Fibroblast of the aortic adventitia (primary cell): Measurements from ENCODE around the gene COL9A2. TPM values are rescaled to one million over a fixed set of nuclear protein-coding genes. Genes with fewer than 3 reads are reported as not detected.

Experiments
- DNase-seq: peaks from one replicate; pipeline ENCODE4 v3.0.0-alpha.2; 2010; ENCODE audit warnings: low read depth
- H3K4me3 ChIP-seq: 2 replicates; pipeline ENCODE4 v1.5.1; 2011; ENCODE audit warnings: low read depth, mild to moderate bottlenecking, control low read depth, low read length, moderate library complexity
- CTCF ChIP-seq: IDR thresholded peaks from 2 replicates; pipeline ENCODE4 v1.5.1; 2011; ENCODE audit warnings: mild to moderate bottlenecking, low read length, control low read depth, inconsistent platforms; ENCODE audit not compliant: insufficient read depth
- total RNA-seq: library from RNA; depleted of rRNA; stranded (reverse); fragments of >200 nt; gene quantifications from 2 replicates; pipeline ENCODE4 v1.2.3, GENCODE V29; 2012; ENCODE audit warnings: low replicate concordance

The COL9A2 gene
- total RNA-seq, 1 donor, result 1.8 TPM

GRCh38 chr1:40310129-40310461 lies 7.0 kb downstream of the COL9A2 start:
- no peak for DNase-seq
- no peak overlapping the region for H3K4me3 ChIP-seq
- TF ChIP-seq CTCF, result no peak

- TF ChIP-seq CTCF, result no peak
- peak; percentile 18 for DNase-seq
- H3K4me3 ChIP-seq, result no peak overlapping the region
These were observed 7.5 kb downstream of the COL9A2 start for GRCh38 chr1:40309374-40310128.

GRCh38 chr1:40308036-40308727 lies 8.9 kb downstream of the COL9A2 start:
- no peak for TF ChIP-seq CTCF
- DNase-seq, result peak; percentile 43
- H3K4me3 ChIP-seq, result no peak overlapping the region

GRCh38 chr1:40307186-40307585 lies 9.9 kb downstream of the COL9A2 start:
- H3K4me3 ChIP-seq, result no peak overlapping the region
- no peak for DNase-seq
- TF ChIP-seq CTCF, result no peak

- no peak overlapping the region for H3K4me3 ChIP-seq
- TF ChIP-seq CTCF, result no peak
- no peak for DNase-seq
These were observed 10.8 kb downstream of the COL9A2 start for GRCh38 chr1:40306296-40306695.

GRCh38 chr1:40305871-40306270 lies 11.2 kb downstream of the COL9A2 start:
- no peak for DNase-seq
- no peak for TF ChIP-seq CTCF
- no peak overlapping the region for H3K4me3 ChIP-seq
